Nephron (organoid): ENCODE measurements around the gene GRAMD1B.
"Not testable (repeated sequence)": the region's sequence is repeated elsewhere in the genome, so short reads cannot be mapped to it uniquely, and the experiment has no call there.

Experiments used
- H3K27ac Mint-ChIP-seq, 3 experiments: 2 replicates each; pipeline ENCODE4 v1.8.0; 2020; ENCODE audit warnings: mixed read lengths in 3 of 3, mild to moderate bottlenecking in 2 of 3, moderate library complexity in 1 of 3
- H3K27me3 Mint-ChIP-seq: 2 replicates; pipeline ENCODE4 v1.8.0; 2021; ENCODE audit warnings: low read depth, mild to moderate bottlenecking, moderate library complexity, mixed read lengths
- H3K36me3 Mint-ChIP-seq: 2 replicates; pipeline ENCODE4 v1.8.0; 2020; ENCODE audit warnings: low read depth, mixed read lengths
- H3K4me1 Mint-ChIP-seq: 2 replicates; pipeline ENCODE4 v1.8.0; 2020; ENCODE audit warnings: mixed read lengths
- H3K4me3 Mint-ChIP-seq, 3 experiments: 2 replicates each; pipeline ENCODE4 v1.8.0; 2020; ENCODE audit warnings: mild to moderate bottlenecking in 3 of 3, mixed read lengths in 3 of 3, moderate library complexity in 2 of 3
- H3K9me3 Mint-ChIP-seq: 2 replicates; pipeline ENCODE4 v1.8.0; 2020; ENCODE audit warnings: mixed read lengths
- CTCF ChIP-seq, 3 experiments: fragments of 200-600 bp; sonication (generic); IDR thresholded peaks; one replicate each; pipeline ENCODE4 v1.5.0; 2021; ENCODE audit warnings: antibody characterized with exemption in 3 of 3; ENCODE audit not compliant: unreplicated experiment in 3 of 3

The GRAMD1B gene

GRCh38 chr11:123519055-123519796 is 89.2 kb downstream of the GRAMD1B start:
- H3K36me3 Mint-ChIP-seq: no peaks in the 10 kb centered on the region
- H3K4me1 Mint-ChIP-seq: peaks cover 22% of the 10 kb centered on the region
- H3K9me3 Mint-ChIP-seq: peaks cover 3% of the 10 kb centered on the region
- peak overlapping the region in 2 of 3 experiments; percentile 10 to 64 for H3K27ac Mint-ChIP-seq
- no peak for TF ChIP-seq CTCF (IDR thresholded peaks at IDR 0.05; ENCODE audit: unreplicated experiment in 3 of 3)
- no peak overlapping the region for H3K4me3 Mint-ChIP-seq
- H3K27me3 Mint-ChIP-seq: peaks cover 15% of the 10 kb centered on the region

GRCh38 chr11:123519797-123520193 is 89.7 kb downstream of the GRAMD1B start:
- Mint-ChIP-seq H3K9me3 (peaks cover 3% of the 10 kb centered on the region), H3K4me1 (peaks cover 22% of the 10 kb centered on the region), H3K27ac (peak overlapping the region in 2 of 3 experiments; percentile 10 to 64), H3K4me3 (no peak overlapping the region), H3K36me3 (no peaks in the 10 kb centered on the region), H3K27me3 (peaks cover 14% of the 10 kb centered on the region)
- TF ChIP-seq CTCF (IDR thresholded peaks at IDR 0.05; ENCODE audit: unreplicated experiment in 3 of 3): no peak

GRCh38 chr11:123520476-123520875 is 90.4 kb downstream of the GRAMD1B start:
- peaks cover 25% of the 10 kb centered on the region for H3K4me1 Mint-ChIP-seq
- not testable (repeated sequence) for H3K9me3 Mint-ChIP-seq, H3K4me3 Mint-ChIP-seq, H3K36me3 Mint-ChIP-seq, H3K27ac Mint-ChIP-seq
- peaks cover 14% of the 10 kb centered on the region for H3K27me3 Mint-ChIP-seq

- H3K4me3 Mint-ChIP-seq: no peak overlapping the region
- H3K4me1 Mint-ChIP-seq: peaks cover 26% of the 10 kb centered on the region
- no peak for TF ChIP-seq CTCF (IDR thresholded peaks at IDR 0.05; ENCODE audit: unreplicated experiment in 3 of 3)
Observed at GRCh38 chr11:123521001-123521400, 90.9 kb downstream of the GRAMD1B start.

GRCh38 chr11:123521930-123522329 is 91.9 kb downstream of the GRAMD1B start:
- Mint-ChIP-seq H3K4me3 (no peak overlapping the region), H3K27ac (no peak overlapping the region)

More at GRCh38 chr11:123521001-123521400, 90.9 kb downstream of the GRAMD1B start:
- H3K27ac Mint-ChIP-seq: no peak overlapping the region
- peaks cover 3% of the 10 kb centered on the region for H3K9me3 Mint-ChIP-seq
- H3K27me3 Mint-ChIP-seq: peaks cover 14% of the 10 kb centered on the region
- no peaks in the 10 kb centered on the region for H3K36me3 Mint-ChIP-seq

GRCh38 chr11:123523539-123523938 is 93.5 kb downstream of the GRAMD1B start:
- peaks cover 17% of the 10 kb centered on the region for H3K4me1 Mint-ChIP-seq
- H3K27me3 Mint-ChIP-seq: peaks cover 7% of the 10 kb centered on the region
- no peak overlapping the region for H3K4me3 Mint-ChIP-seq
- H3K36me3 Mint-ChIP-seq: no peaks in the 10 kb centered on the region
- no peak for TF ChIP-seq CTCF (IDR thresholded peaks at IDR 0.05; ENCODE audit: unreplicated experiment in 3 of 3)
- H3K27ac Mint-ChIP-seq: no peak overlapping the region
- H3K9me3 Mint-ChIP-seq: peaks cover 3% of the 10 kb centered on the region

More at GRCh38 chr11:123521930-123522329, 91.9 kb downstream of the GRAMD1B start:
- Mint-ChIP-seq H3K4me1 (peaks cover 26% of the 10 kb centered on the region), H3K9me3 (peaks cover 3% of the 10 kb centered on the region), H3K27me3 (peaks cover 14% of the 10 kb centered on the region), H3K36me3 (no peaks in the 10 kb centered on the region)
- TF ChIP-seq CTCF (IDR thresholded peaks at IDR 0.05; ENCODE audit: unreplicated experiment in 3 of 3): no peak
